Diencephalon (tissue), 1 donor: Measurements from ENCODE around the gene FAS. TPM values are rescaled to one million over a fixed set of nuclear protein-coding genes. Genes with fewer than 3 reads are reported as not detected.

Source experiments
- small RNA-seq: library from RNA; depleted of rRNA; stranded (forward); fragments of <200 nt; gene quantifications from one replicate; pipeline ENCODE3, GENCODE V24; 2014
- total RNA-seq: library from RNA; depleted of rRNA; stranded (reverse); fragments of >200 nt; gene quantifications from one replicate; pipeline ENCODE4 v1.2.3, GENCODE V29; 2014

Gene FAS
- total RNA-seq: 2.5 TPM

GRCh38 chr10:88990384-88991160 lies at the start of gene FAS:
Gene FAS (plus strand): TSS chr10:88990798. CDS start chr10:88990877, 79 bp downstream.

GRCh38 chr10:88952647-88953111 lies 37.9 kb upstream of the FAS start, which contains the start of gene ACTA2:
Gene ACTA2 (minus strand): TSS chr10:88952773. CDS start chr10:88948930, 3,843 bp downstream.

Small RNAs within 50 kb of the gene (small RNA-seq; reads per million reads assigned to genes)
- gene MIR4679-2 (not detected), gene RF02116 (not detected)

Other genes with a start within 250 kb of the FAS start
- not detected for gene LIPN, start 230.8 kb upstream of the FAS start, total RNA-seq
- not detected for gene LIPM, start 188.1 kb upstream of the FAS start, total RNA-seq
- 0.46 TPM for gene ANKRD22, start 139.0 kb upstream of the FAS start, total RNA-seq
- 19.1 TPM for gene STAMBPL1, start 110.6 kb upstream of the FAS start, total RNA-seq
- 14.8 TPM for gene ACTA2, start 38.0 kb upstream of the FAS start, total RNA-seq
- gene CH25H, start 216.5 kb downstream of the FAS start, total RNA-seq: 1.2 TPM